NB4 (cell line): Measurements from ENCODE around the gene TMEM248.

Experiments
- DNase-seq: peaks from one replicate; pipeline ENCODE4 v3.0.0; 2010; ENCODE audit warnings: low read depth
- H3K4me3 ChIP-seq: one replicate; pipeline ENCODE4 v1.5.1; 2011; ENCODE audit warnings: mild to moderate bottlenecking, low read depth, low read length, moderate library complexity
- CTCF ChIP-seq: IDR thresholded peaks from one replicate; pipeline ENCODE4 v1.5.1; 2012; ENCODE audit warnings: low read depth, low read length
- MYC ChIP-seq: IDR thresholded peaks from 2 replicates; pipeline ENCODE4 v1.6.1; 2011; ENCODE audit warnings: low read depth, low read length
- POLR2A ChIP-seq: IDR thresholded peaks from 2 replicates; pipeline ENCODE4 v1.6.1; 2011; ENCODE audit warnings: mild to moderate bottlenecking; ENCODE audit not compliant: insufficient read length; ENCODE audit errors: extremely low read depth
- TF ChIP-seq, protein P1 (sequence below): IDR thresholded peaks from 2 replicates; pipeline ENCODE4 v1.6.1; 2011; ENCODE audit warnings: low read depth, low read length

Gene TMEM248

GRCh38 chr7:66919304-66919703, 1.7 kb upstream of the TMEM248 start:
- TF ChIP-seq, protein P1, sequence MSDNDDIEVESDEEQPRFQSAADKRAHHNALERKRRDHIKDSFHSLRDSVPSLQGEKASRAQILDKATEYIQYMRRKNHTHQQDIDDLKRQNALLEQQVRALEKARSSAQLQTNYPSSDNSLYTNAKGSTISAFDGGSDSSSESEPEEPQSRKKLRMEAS = no peak
- TF ChIP-seq MYC = no peak
- no peak for TF ChIP-seq POLR2A
- TF ChIP-seq CTCF = no peak
- H3K4me3 ChIP-seq = no peak overlapping the region
- DNase-seq = no peak

GRCh38 chr7:66919704-66920103, 1.3 kb upstream of the TMEM248 start:
- peak overlapping the region; percentile 99 for H3K4me3 ChIP-seq
- TF ChIP-seq CTCF = no peak
- TF ChIP-seq, protein P1 = no peak
- no peak for TF ChIP-seq MYC
- no peak for TF ChIP-seq POLR2A
- DNase-seq = no peak

DNA sequence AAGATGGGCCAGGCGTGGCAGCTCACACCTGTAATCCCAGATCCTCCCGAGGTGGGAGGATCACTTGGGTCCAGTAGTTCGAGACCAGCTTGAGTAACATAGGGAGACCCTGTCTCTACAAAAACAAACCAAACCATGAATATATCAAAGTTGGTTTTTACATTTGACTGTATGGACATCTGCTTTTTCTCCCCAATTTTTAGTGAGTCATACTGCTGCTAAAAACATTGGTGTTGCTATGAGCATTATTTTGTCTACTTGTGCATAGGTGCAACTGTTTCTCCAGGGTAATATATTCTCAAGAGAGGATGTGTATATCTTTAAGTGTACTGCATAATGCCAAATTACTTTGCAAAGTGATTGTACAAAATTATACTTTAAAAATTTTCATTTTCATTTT, 769 bp upstream of the TMEM248 start:
- H3K4me3 ChIP-seq = peak overlapping the region; percentile 99
- TF ChIP-seq, protein P1 = no peak
- no peak for TF ChIP-seq MYC
- no peak for TF ChIP-seq POLR2A
- TF ChIP-seq CTCF = no peak
- peak; percentile 20 for DNase-seq

DNA sequence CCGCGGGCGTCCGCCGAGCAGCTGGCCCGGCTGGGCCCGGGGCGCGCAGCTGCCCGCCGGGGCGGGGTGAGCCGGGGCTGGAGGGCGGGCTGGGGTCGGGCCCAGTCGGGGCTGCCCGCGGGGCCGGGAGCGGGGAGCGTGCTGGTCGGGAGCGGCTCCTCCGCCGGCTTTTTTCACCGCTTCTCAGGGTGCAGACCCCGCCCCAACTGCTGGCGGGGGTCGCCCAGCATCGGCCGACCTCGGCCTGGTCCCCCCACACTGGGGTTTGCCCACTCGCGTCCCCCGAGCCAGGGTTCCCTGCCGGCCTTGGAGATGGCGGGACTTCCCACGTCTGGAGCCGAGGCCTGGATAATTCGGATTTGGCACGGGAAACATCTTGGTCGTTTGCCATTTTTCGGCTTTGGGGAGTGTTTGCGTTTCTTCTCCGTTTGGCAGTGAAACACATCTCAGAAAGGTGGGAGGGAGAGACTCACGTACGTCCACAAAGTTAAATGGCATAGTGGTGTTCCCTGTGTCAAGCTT, 432 bp downstream of the TMEM248 start:
- peak overlapping the region; percentile 99 for H3K4me3 ChIP-seq
- TF ChIP-seq POLR2A (no peak), CTCF (no peak), MYC (no peak)
- TF ChIP-seq, protein P1 = no peak
- DNase-seq = peak; percentile 53

GRCh38 chr7:66921918-66922486, 977 bp downstream of the TMEM248 start:
- DNase-seq = peak; percentile 57
- peak overlapping the region; percentile 99 for H3K4me3 ChIP-seq
- TF ChIP-seq CTCF (no peak), POLR2A (no peak), MYC (no peak)
- TF ChIP-seq, protein P1 = peak; percentile 16; the same call in 1 of the 2 replicates

DNA sequence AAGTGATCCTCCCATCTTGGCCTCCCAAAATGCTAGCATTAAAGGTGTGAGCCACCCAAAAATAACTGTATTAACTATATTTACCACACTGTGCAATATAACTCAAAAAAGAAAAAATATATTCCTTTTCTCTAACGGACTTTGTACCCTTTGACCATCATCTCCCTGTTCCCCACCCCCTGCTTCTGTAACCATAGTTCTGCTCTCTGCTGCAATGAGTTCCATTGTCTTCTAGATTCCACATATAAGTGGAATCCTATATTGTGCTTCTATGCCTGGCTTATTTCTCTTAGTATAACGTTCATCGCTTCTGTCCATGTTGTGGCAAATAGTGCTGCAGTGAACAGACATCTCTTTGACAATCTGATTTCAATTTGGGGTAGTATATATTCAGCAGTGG, 4.2 kb downstream of the TMEM248 start:
- H3K4me3 ChIP-seq = no peak overlapping the region
- DNase-seq = no peak
- TF ChIP-seq, protein P1 = no peak
- TF ChIP-seq CTCF = no peak
- TF ChIP-seq MYC = no peak
- TF ChIP-seq POLR2A = no peak
